Cortex of kidney (tissue), 1 donor: ENCODE measurements around the gene IER3.
"Not testable (repeated sequence)": the region's sequence is repeated elsewhere in the genome, so short reads cannot be mapped to it uniquely, and the experiment has no call there.

Source experiments
- DNase-seq: peaks from one replicate; lab custom pipeline; 2025; lab: John Stamatoyannopoulos, UW

IER3 gene

DNA sequence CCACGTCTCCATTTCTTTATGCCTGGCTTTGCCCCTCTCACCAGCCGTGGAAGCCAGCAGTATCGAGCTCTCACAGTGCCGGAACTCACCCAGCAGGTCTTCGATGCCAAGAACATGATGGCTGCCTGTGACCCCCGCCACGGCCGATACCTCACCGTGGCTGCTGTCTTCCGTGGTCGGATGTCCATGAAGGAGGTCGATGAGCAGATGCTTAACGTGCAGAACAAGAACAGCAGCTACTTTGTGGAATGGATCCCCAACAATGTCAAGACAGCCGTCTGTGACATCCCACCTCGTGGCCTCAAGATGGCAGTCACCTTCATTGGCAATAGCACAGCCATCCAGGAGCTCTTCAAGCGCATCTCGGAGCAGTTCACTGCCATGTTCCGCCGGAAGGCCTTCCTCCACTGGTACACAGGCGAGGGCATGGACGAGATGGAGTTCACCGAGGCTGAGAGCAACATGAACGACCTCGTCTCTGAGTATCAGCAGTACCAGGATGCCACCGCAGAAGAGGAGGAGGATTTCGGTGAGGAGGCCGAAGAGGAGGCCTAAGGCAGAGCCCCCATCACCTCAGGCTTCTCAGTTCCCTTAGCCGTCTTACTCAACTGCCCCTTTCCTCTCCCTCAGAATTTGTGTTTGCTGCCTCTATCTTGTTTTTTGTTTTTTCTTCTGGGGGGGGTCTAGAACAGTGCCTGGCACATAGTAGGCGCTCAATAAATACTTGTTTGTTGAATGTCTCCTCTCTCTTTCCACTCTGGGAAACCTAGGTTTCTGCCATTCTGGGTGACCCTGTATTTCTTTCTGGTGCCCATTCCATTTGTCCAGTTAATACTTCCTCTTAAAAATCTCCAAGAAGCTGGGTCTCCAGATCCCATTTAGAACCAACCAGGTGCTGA, 20.3 kb downstream of the IER3 start:
- not testable (repeated sequence) for DNase-seq

DNA sequence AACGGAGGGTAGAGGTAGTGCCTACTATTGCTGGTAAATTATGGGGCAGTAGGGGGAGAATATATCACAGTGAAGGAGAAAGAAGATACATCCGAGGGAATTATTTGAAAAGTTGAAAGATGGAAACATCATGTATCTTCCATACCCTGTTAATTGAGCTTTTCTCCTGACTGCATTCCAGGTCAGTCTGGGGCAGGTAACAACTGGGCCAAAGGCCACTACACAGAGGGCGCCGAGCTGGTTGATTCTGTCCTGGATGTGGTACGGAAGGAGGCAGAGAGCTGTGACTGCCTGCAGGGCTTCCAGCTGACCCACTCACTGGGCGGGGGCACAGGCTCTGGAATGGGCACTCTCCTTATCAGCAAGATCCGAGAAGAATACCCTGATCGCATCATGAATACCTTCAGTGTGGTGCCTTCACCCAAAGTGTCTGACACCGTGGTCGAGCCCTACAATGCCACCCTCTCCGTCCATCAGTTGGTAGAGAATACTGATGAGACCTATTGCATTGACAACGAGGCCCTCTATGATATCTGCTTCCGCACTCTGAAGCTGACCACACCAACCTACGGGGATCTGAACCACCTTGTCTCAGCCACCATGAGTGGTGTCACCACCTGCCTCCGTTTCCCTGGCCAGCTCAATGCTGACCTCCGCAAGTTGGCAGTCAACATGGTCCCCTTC, 21.0 kb downstream of the IER3 start:
- not testable (repeated sequence) for DNase-seq

DNA sequence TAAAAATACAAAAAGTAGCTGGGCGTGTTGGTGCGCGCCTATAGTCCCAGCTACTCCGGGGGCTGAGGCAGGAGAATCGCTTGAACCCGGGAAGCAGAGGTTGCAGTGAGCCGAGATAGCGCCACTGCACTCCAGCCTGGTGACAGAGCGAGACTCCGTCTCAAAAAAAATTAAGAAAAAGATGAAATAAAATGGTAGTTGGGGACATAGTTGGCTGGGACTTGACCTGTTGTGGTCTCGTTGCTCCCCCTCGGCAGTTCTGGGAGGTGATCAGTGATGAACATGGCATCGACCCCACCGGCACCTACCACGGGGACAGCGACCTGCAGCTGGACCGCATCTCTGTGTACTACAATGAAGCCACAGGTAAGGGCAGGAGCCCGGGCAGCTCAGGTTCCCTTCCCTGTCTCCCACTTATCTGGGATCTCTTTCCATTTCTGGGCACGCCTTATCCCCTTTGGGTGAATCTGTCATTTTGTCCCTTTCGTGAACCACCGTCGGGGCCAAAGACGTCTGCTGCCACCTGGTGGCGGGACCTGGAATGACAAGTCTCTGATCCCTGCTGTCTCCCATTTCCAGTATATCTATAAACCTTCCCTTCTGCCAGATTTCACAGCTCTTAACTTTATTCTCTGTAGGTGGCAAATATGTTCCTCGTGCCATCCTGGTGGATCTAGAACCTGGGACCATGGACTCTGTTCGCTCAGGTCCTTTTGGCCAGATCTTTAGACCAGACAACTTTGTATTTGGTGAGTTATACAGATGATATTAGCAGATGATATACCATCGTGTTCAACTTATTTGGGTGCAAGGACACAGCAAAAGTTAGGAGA, 21.9 kb downstream of the IER3 start:
- DNase-seq = no peak

DNA sequence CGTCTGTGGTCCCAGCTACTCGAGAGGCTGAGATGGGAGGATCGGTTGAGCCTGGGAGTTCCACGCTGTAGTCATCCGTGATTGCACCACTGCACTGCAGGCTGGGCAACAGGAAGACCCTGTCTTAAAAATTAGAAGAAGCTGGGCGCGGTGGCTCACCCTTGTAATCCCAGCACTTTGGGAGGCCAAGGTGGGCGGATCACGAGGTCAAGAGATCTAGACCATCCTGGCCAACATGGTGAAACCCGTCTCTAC, 22.4 kb downstream of the IER3 start:
- DNase-seq = not testable (repeated sequence)

DNA sequence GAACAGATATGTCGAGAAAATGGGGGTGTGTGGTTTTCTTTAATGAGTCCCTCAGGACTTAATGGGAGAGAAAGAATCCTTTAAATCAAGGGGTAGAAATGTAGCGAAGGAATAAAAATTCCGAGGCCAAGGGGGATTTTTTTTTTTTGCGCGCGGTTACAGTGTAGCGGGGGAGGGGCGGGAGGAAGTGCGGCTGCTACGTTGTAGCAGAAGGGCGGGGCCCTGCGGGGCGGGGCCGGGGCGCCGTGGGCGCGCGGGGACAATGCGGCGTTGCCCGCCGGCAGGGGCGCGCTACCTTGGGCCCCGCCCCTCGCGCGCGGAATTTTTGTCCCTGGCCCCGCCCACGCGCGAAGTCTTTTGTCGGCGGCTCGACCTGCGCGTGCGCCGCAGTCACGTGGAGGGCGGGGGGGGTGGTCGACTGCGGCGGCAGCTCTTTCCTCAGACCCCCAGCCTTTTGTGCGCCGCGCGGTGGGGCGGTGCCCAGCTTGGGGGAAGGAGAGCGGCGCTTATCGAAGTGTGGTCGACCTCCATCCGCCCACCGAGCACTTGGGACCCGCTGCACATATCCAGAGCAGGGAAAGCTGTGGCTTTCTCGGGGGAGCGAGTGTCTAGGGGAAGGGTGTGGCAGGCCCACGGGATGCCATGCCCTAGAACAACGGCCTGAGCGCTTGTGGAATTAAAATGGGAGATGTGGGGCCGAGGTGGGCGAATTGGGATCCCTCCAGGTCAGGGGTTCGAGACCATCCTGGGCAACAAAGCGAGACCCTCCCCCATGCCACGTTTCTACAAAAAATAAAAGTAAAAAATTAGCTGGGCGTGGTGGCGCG, 22.9 kb downstream of the IER3 start:
- DNase-seq = no peak

DNA sequence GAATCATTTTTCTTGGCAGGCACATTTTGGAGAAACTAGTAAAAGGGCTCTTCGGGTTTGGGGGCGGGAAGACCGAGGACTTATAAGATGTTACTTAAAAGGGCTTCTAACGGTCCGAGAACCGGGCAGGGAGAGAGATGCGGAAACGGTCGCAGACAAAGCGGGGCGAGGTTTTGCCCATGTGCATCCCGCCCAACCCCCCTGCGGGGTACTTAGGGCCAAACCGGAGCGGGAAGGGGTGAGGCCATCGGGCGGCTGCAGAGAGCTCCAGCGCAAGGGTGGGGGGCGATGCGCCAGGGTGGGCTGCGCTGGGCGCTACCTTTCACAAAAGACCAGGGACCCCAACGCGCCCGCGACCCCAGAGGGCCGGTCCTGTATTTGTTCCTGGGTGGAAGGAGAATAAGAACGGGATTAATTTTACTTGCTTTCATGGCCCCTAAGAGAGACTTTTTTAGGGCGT, 23.6 kb downstream of the IER3 start:
- no peak for DNase-seq

DNA sequence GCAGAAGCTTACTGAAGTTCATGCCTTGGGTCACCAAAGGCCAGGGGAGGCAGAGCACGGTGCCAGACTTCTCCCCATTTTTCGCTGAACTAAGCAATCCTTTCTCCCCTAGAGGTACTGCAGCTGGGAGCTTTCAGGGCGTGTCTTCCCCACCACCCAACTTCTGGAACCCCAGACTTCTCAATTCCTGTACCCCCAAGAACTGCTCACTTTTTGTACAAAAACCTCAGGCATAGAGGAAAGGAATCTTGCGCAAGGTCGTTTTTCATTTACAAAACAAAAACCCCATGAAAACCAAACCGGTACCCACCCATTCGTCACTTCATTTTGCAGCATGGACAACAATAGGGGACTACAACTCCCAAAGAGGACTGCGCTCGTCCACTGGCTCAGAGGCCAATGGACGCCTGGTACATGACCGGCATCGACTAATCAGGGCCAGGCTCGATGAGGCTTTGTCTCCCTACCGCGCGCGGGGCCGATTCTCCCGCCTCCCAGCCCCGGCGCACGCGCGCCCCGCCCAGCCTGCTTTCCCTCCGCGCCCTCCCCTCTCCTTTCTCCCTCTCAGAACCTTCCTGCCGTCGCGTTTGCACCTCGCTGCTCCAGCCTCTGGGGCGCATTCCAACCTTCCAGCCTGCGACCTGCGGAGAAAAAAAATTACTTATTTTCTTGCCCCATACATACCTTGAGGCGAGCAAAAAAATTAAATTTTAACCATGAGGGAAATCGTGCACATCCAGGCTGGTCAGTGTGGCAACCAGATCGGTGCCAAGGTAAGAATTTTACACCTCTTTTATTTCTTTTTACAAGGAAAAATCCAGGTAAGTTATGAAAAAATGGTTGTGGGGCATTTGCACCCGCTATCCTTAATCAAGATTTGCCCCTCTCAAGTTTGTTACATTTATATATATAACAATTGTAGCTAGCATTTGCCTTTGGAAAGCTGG, 24.3 kb downstream of the IER3 start, which contains the start of gene TUBB:
TSS of gene TUBB (plus strand) at position 562 of the 947 bp plus-strand sequence. CDS start at position 717, 155 bp downstream.
- DNase-seq = peak; percentile 30

DNA sequence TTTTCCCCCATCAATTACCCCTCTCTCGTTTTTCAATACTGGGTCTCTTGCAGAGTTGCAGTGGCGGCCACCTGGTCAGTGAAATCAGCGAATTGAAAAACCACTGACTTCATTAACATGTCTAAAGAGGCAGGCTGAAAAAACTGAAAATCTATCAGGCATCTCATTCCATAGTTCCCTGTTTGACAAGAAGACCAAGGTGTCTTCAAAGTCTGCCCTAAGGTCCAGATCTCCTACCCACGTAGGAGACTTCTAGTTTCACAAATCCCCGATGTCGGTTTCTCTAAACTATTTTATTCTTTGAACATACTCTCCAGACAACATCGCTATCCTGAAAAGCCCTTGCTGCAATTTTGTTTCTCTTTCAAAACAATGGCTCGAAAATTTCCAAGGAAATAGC, 25.0 kb downstream of the IER3 start:
- DNase-seq = no peak

DNA sequence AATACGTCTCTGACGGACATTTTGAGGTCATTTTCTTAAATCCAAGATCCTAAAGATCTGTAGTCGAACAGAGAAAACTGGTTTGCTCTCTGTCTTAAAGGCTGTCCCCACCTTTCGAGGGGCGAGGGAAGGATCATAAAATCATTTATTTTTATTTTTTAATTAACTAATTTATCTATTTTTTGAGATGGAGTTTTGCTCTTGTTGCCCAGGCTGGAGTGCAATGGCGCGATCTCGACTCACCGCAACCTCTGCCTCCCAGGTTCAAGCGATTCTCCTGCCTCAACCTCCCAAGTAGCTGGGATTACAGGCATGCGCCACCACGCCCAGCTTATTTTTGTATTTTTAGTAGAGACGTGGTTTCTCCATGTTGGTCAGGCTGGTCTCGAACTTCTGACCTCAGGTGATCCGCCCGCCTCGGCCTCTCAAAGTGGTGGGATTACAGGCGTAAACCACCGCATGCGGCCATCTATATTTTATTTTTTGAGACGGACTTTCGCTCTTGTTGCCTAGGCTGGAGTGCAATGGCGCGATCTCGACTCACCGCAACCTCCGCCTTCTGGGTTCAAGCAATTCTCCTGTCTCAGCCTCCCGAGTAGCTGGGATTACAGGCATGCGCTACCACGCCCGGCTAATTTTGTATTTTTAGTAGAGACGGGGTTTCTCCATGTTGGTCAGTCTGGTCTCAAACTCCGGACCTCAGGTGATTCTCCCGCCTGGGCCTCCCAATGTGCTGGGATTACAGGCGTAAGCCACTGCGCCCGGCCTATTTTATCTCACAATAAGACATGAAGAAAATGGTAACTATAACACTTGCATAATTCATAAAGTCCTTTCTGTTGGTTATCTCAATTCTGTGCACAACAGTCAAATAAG, 26.3 kb downstream of the IER3 start:
- DNase-seq = not testable (repeated sequence)

DNA sequence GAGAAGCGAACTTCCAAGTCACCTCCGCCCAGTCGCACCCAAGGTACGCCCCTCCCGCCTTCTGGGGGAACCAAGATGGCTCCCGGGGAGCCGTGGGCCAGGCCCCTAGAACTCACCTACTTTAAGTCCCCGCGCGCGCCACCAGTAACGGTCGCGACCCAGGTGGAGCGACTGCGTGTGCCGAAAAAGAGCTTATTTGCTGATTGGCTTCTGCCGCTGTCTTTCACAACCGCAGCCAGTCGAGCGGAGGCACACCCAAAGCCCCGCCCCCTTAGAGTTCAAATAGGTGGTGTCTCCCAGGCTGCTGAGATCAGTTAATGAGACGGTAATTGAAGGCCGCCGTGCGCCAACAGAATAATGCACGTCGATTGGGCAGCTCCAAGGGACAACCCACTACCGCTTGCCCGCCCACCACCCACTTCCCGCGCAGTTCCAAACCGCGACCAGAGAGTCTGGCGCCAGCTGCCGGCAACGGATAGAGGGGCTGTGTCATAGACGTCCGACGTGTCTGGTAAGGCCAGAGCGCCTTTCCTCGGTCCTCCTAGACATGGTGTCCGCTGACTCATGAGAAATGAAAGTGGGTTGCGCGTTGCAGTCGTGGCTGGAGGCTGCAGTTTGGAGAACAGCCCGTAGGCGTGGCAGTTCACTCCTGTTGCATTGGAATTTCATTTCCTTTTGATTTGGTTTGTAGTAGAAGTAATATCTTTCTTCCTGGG, 27.1 kb downstream of the IER3 start, which contains the start of gene MDC1:
TSS of gene MDC1 (minus strand) at position 153 of the 716 bp plus-strand sequence. CDS start 2,106 bp downstream, outside the sequence.
- peak; percentile 70 for DNase-seq

DNA sequence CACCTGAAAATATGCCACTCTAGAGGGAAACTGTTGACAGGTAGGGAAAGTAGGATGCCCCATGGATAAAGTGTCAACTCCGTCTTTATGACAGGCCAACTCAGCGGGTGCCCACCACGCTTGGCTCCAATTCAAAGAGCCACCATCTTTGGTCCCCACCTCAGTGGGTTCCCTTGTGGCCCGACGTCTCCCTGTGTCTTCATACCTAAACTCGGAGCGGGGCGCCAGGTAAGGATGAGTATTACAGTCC, 27.5 kb downstream of the IER3 start:
- DNase-seq = no peak

DNA sequence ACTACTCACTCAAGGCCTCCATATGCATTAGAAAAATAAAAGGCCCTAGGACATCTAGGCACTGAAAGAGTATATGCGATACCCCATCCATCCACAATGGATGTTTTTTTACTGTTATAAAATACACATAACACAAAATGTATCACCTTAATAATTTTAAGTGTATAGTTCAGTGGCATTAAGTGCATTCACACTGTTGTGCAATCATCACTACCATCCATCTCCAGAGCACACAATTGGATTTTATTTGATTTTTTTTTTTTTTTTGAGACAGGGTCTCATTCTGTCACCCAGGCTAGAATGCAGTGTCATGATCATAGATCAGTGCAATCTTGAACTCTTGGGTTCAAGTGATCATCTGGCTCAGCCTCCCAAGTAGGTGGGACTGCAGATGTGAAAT, 30.1 kb downstream of the IER3 start:
- no peak for DNase-seq

DNA sequence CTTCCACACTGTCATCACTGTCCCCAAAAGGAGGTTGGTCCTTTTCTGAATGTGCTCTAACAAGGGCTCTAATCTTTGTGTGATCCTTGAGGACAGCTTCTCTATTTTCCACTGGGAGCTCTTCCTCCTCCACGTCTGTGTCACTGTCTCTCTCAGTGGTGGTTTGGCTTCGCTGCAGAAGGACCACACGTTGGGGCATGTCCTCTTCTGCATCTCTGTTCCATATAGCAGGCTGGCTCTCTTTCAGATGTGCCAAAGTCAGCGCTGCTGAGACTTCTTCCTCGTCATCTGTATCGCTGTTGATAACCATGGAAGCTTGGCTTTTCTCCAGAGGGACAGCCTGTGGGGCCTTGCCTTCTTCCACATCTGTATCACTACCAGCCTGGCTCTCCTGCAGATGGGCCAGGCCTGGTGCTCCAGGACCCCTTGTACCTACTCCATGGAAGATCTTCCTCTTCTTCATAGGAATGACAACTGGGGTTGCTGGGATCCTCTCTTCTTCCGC, 31.9 kb downstream of the IER3 start:
- no peak for DNase-seq

DNA sequence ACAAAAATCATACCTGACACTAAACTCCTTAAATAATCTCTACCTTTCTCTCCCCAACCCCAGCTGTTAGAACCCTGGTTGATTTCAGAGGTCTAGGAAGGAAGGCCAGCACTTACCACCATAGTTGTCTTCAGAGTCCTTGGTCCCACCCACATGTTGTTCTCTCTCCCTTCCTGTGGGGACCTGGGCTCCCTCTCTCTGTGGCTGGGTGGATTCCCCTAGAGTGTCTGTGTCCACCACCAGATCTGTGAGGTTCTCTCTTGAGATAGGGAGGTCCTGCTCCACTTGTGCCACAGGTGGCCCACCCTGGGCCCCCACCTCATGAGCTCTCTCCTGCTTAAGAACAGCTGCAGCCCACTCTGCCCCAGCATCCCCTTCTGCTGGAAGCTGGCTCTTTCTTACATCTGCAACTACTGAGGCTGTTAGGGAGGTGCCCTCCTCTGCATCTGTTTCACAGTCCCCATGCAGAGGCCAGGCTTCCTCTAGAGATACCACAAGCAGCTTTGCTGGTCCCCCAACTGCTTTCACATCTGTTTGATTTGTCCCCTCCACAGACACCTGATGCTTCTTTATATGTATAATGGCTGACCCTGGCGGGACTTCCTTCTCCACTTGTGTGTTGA, 32.5 kb downstream of the IER3 start:
- no peak for DNase-seq

DNA sequence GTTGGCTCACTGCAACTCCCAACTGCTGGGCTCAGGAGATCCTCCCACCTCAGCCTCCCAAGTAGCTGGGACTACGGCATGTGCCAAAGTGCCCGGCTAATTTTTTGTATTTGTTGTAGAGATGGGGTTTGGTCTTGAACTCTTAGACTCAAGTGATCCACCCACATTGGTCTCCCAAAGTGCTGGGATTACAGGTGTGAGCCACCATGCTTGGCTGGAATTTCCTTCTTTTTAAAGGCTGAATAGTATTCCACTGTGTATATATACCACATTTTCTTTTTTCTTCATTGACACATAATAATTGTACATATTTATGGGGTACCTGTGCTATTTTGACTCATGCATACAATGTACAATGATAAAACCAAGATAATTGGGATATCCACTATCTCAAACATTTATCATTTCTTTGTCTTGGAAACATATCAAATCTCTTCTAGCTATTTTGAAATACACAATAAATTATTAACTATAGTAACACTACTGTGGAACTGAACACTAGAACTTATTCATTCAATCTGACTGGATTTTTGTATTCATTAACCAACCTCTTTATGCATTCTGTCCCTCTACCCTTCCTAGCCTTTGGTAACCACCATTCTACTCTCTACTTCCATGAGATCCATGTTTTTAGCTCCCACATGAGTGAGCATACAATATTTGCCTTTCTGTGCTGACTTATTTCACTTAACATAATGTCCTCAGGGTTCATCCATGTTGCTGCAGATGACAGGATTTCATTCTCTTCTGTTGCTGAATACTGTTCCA, 35.1 kb downstream of the IER3 start:
- DNase-seq = no peak

DNA sequence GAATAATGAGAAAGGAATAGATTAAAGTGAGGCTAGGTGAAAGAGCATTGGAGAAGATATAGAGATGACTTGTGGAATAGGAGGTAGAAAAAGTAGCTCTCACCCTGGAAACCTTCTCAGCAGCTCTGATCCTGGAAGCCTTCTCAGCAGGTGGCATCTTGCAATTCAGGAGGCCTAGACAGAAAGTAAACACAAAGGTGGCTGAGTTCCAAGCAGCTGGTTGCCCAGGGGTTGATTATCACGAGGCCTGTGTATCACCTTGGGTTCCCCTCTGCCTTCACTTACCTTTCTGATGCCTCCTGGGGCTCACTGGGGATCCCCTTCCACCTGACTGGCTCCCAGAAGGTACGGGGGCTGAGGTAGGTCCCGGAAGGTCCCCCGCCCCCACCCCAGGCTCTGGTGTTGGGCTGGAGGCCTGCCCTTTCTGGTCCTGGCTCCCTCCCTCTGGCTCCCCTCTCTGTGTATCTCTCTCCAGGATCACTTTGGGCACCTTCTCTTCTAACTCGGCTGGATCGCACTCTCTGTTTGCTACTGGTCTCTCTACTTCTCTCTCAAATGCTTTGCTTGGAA, 37.0 kb downstream of the IER3 start:
- no peak for DNase-seq

DNA sequence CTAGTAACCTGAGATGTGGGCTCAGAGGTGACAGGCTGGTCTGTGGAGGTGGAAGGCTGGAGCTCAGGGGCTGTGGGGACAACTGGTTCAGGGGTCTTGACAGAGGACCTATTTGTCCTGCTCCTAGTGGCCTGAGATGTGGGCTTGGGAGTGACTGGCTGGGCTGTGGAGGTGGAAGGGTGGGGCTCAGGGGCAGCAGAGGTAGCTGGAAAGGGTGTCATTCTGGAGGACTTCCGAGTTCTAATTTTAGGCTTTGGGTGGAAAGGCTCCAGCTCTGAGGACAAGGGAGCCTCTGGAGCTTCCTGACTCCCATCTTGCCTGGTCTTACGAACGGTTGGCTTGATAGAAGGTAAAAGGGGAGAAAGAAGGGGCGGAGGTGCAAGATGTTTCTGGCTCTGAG, 38.7 kb downstream of the IER3 start:
- no peak for DNase-seq
